Nephron progenitor cell (in vitro differentiated cells): ENCODE measurements around the gene TBL1X.
"Not testable (repeated sequence)": the region's sequence is repeated elsewhere in the genome, so short reads cannot be mapped to it uniquely, and the experiment has no call there.

Experiments
- DNase-seq: peaks from one replicate; pipeline ENCODE4 v3.0.0; 2021
- H3K27ac Mint-ChIP-seq: 2 replicates; pipeline ENCODE4 v1.8.0; 2021; ENCODE audit warnings: mild to moderate bottlenecking, moderate library complexity, mixed read lengths
- H3K27me3 Mint-ChIP-seq: 2 replicates; pipeline ENCODE4 v1.8.0; 2021; ENCODE audit warnings: mild to moderate bottlenecking, low read depth, mixed read lengths; ENCODE audit not compliant: poor library complexity
- H3K36me3 Mint-ChIP-seq: 2 replicates; pipeline ENCODE4 v1.8.0; 2021; ENCODE audit warnings: low read depth, mixed read lengths
- H3K4me1 Mint-ChIP-seq: 2 replicates; pipeline ENCODE4 v1.8.0; 2021; ENCODE audit warnings: mixed read lengths
- H3K4me3 Mint-ChIP-seq: 2 replicates; pipeline ENCODE4 v1.8.0; 2021; ENCODE audit warnings: mild to moderate bottlenecking, moderate library complexity, mixed read lengths
- H3K9me3 Mint-ChIP-seq: 2 replicates; pipeline ENCODE4 v1.8.0; 2021; ENCODE audit warnings: mild to moderate bottlenecking, moderate library complexity, mixed read lengths
- CTCF ChIP-seq: fragments of 200-600 bp; sonication (generic); IDR thresholded peaks from 2 replicates; pipeline ENCODE4 v1.5.0; 2021; ENCODE audit warnings: antibody characterized with exemption

Gene TBL1X

DNA sequence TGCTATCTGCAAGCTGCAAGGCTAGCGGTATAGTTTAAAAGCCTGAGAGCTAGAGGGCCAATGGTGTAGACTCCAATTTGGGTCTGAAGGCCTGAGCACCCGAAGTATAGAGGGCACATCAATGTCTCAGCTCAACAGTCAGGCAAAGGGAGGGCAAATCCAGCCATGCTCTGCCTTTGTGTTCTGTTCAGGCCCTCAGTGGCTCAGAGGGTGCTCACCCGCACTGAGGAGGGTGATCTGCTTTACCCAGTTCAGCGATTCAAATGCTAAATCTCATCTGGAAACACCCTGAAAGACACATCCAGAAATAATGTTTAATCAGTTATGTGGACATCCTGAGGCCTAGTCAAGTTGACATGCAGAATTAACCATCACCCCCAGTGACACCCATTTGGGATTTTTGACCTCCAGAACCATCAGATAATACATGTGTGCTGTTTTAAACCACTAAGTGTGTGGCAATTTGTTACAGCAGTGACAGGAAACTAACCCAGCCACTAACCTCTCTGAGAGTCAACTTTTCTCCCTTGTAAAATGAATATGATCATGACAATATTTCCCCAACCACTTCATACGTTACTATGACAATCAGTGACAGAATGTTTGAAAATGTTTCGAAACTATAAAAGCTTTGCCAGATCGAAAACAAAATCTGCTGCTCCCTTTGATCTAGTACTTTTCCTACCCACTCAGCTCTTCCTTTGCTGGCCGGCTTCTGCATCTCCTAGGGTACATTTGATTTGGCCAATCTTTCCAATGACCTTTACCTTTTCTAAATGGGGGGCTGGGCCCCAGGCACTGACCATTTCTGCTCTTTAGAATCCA is 8.4 kb upstream of the TBL1X start:
- Mint-ChIP-seq H3K9me3 (peaks cover 50% of the 10 kb centered on the region), H3K4me3 (no peak overlapping the region), H3K27me3 (peaks cover 3% of the 10 kb centered on the region), H3K36me3 (no peaks in the 10 kb centered on the region), H3K4me1 (peaks cover 7% of the 10 kb centered on the region), H3K27ac (peak overlapping the region; percentile 18)
- TF ChIP-seq CTCF: no peak
- DNase-seq: no peak

- H3K27ac Mint-ChIP-seq, H3K27me3 Mint-ChIP-seq, H3K36me3 Mint-ChIP-seq, DNase-seq, H3K4me3 Mint-ChIP-seq: not testable (repeated sequence)
- Mint-ChIP-seq H3K4me1 (peaks cover 22% of the 10 kb centered on the region), H3K9me3 (peaks cover 49% of the 10 kb centered on the region)
Observed at GRCh38 chrX:9458034-9458433, 6.8 kb upstream of the TBL1X start.

DNA sequence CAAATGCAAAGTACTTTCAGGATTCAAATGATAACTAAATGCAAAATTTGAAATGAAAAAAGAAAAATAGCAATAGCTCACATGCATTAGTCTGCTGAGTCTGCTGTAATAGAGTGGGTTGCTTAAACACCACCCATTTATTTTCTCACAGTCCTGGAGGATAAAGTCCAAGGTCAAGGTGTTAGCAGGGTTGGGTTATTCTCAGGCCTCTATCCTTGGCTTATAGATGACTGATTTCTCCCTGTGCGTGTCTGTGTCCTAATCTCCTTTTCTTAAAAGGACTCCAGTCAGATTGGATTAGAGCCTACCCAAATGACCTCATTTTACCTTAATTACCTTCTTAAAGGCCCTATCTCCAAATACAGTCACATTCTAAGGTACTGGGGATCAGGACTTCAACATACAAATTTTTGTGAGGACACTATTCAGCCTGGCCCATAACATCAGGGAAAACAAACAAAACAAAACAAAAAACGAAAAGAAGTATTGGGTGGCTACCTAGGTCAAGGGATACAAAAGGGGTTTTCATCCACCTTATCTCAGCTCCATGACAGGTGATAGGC is 6.3 kb upstream of the TBL1X start:
- DNase-seq: no peak
- H3K27me3 Mint-ChIP-seq: peaks cover 3% of the 10 kb centered on the region
- H3K36me3 Mint-ChIP-seq: no peaks in the 10 kb centered on the region
- no peak for TF ChIP-seq CTCF
- peaks cover 25% of the 10 kb centered on the region for H3K4me1 Mint-ChIP-seq
- no peak overlapping the region for H3K4me3 Mint-ChIP-seq
- no peak overlapping the region for H3K27ac Mint-ChIP-seq
- peaks cover 49% of the 10 kb centered on the region for H3K9me3 Mint-ChIP-seq

DNA sequence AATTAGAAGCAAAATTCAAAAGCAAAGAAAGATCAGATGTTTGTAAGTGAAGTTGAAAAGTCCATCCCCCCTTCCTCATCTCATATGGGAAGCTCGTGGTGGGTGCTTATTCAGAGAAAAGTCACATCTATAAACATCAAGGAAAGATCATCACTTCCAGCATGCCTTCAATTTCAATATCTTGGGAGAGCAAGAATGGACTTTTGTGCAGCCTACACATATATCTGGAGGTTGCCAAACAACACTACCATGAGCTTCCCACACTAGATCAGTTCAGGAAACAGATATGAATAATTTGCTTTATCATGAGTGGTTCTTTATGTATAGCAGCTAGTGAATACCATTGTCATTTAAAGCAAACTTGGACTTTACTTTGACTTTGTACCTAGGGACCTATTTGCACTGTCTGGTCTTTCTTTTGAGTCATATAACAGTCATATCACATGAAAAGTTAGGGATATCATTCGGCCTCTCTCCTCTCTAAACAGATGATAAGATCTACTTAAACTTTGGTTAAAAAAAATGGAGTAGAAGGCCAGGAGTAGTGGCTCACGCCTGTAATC is 5.6 kb upstream of the TBL1X start:
- H3K36me3 Mint-ChIP-seq: no peaks in the 10 kb centered on the region
- TF ChIP-seq CTCF: no peak

DNA sequence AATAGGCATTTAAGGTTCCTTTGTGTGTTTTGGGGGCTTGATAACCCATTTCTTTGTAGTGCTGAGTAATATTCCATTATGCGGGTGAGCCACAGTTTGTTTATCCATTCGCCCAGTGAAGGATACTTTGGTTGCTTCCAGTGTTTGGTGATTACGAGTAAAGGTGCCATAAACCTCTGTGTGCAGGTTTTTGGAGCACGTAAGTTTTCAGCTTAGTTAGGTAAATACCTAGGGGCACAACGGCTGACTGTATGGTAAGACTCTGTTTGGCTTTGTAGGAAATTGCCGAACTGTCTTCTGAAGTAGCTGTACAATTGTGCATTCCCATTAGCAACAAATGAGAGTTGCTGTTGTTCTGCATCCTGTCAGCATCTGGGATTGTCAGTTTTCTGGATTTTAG is 3.8 kb upstream of the TBL1X start:
- H3K4me3 Mint-ChIP-seq: no peak overlapping the region
- H3K36me3 Mint-ChIP-seq: no peaks in the 10 kb centered on the region
- no peak overlapping the region for H3K27ac Mint-ChIP-seq
- peaks cover 50% of the 10 kb centered on the region for H3K9me3 Mint-ChIP-seq
- DNase-seq: no peak
- peaks cover 31% of the 10 kb centered on the region for H3K4me1 Mint-ChIP-seq
- no peak for TF ChIP-seq CTCF
- H3K27me3 Mint-ChIP-seq: peaks cover 3% of the 10 kb centered on the region

More for the DNA sequence above, 5.6 kb upstream of the TBL1X start:
- peaks cover 3% of the 10 kb centered on the region for H3K27me3 Mint-ChIP-seq
- H3K27ac Mint-ChIP-seq: no peak overlapping the region
- DNase-seq: no peak
- H3K4me3 Mint-ChIP-seq: no peak overlapping the region
- peaks cover 56% of the 10 kb centered on the region for H3K9me3 Mint-ChIP-seq
- peaks cover 31% of the 10 kb centered on the region for H3K4me1 Mint-ChIP-seq

DNA sequence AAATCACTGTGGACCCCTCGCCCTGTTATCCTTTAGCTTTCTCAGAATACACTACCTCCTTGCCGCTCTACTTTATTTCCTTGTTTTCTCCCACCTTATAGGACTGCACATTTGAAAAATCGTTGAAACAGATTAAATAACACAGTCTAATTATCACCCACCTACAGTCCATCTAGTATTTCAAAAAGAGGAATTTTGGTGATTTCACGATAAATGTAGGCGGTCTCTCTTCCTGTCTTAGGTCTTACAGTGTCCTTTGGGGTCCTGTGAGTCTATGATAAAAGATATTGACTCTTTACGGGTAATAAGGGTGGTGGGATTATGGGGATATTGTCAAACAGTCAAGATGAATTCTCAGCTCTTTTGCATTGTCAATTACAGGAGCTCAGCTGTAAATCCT is 2.4 kb upstream of the TBL1X start:
- no peak for DNase-seq

More for the DNA sequence above, 2.4 kb upstream of the TBL1X start:
- peak overlapping the region; percentile 13 for H3K27ac Mint-ChIP-seq
- peaks cover 35% of the 10 kb centered on the region for H3K4me1 Mint-ChIP-seq
- peaks cover 47% of the 10 kb centered on the region for H3K9me3 Mint-ChIP-seq
- H3K4me3 Mint-ChIP-seq: no peak overlapping the region
- H3K27me3 Mint-ChIP-seq: peaks cover 3% of the 10 kb centered on the region
- no peak for TF ChIP-seq CTCF
- no peaks in the 10 kb centered on the region for H3K36me3 Mint-ChIP-seq
